ENCODE measurements around the gene ZSCAN18. TPM values are rescaled to one million over a fixed set of nuclear protein-coding genes. Genes with fewer than 3 reads are reported as not detected.

ZSCAN18 gene
- total and polyA plus RNA-seq, 8 donors = 17.3 to 93.0 (median 21.5) TPM

DNA sequence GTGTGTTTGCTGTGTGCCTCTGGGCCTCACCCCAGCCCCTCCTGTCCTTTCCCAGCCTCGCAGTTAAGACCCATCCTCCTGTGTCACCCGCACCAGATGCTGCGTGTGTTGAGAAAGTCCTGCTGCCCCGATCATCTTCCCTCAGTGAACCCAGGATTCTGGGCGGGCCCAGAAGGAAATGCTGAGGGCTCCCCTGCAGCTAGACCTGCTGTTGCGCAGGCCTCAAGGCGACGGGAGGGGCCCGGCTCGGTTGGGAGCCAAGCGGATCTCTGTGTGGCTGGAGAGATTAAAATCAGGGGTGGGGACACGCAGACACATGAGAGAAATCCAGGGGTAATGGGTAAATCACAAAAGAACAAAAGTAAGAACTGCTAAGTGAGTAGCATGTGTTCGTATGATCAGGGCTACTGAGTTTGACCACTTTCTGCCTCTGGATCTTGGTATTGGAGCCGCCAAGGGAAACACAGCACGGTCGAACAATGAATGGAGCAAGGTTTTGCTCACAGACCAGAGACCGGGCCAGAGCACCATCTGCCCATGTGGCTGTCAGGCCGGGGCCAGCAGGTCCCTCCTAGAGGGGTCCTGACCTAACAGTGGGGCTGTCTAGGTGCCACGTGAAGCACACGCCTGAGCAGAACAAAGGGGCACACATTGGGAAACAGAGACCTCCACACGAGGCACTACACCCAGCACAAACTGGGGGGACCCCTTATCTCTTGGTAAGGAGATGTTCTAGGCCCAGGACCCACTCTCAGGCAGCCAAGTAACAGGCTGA, 57.1 kb downstream of the ZSCAN18 start:
- Histone ChIP-seq H3K27me3 (no peaks in the 10 kb centered on the region), H3K36me3 (no peaks in the 10 kb centered on the region), H3K4me3 (no peak overlapping the region), H3K9me3 (no peaks in the 10 kb centered on the region), H3K27ac (no peak overlapping the region), H3K4me1 (no peaks in the 10 kb centered on the region)
- intact Hi-C loops (cut with DNase I) = no loop called here
- DNase-seq = no peak
- TF ChIP-seq, protein P1, sequence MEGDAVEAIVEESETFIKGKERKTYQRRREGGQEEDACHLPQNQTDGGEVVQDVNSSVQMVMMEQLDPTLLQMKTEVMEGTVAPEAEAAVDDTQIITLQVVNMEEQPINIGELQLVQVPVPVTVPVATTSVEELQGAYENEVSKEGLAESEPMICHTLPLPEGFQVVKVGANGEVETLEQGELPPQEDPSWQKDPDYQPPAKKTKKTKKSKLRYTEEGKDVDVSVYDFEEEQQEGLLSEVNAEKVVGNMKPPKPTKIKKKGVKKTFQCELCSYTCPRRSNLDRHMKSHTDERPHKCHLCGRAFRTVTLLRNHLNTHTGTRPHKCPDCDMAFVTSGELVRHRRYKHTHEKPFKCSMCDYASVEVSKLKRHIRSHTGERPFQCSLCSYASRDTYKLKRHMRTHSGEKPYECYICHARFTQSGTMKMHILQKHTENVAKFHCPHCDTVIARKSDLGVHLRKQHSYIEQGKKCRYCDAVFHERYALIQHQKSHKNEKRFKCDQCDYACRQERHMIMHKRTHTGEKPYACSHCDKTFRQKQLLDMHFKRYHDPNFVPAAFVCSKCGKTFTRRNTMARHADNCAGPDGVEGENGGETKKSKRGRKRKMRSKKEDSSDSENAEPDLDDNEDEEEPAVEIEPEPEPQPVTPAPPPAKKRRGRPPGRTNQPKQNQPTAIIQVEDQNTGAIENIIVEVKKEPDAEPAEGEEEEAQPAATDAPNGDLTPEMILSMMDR (IDR thresholded peaks at IDR 0.05) = no peak
- no peak for FAIRE-seq
- ATAC-seq = no peak
- 68 to 82% methylated on average over 21 of the region's 21 CpGs for WGBS, 2 donors

DNA sequence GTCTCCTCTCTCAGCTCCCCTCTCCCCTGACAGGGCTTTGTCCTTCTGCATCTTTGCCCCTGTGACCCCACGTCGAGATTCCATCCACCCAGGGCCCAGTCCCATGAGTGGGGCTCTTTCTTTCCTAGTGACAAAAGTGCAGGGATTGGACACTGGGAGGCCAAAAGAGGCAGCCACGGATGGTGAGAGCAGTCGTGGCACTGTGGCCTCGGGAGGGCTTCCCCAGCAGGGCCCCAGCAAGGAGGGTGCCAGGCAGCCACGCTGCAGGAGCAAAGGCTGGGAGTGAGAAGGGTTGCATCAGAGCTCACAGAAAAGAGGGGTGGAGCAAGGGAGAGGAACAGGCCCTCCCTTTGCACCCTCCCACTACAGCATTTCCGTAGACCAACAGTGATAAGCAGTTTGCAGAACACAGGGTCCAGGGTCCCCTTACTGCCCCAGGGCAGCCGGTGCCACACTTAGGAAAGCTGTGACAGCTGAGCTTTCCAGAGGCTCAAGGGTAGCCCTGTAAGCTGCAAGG, 59.3 kb downstream of the ZSCAN18 start:
- Histone ChIP-seq H3K27me3 (no peaks in the 10 kb centered on the region), H3K9me3 (no peaks in the 10 kb centered on the region), H3K27ac (no peak overlapping the region), H3K4me1 (no peaks in the 10 kb centered on the region), H3K4me3 (no peak overlapping the region), H3K36me3 (no peaks in the 10 kb centered on the region)
- ATAC-seq = no peak
- intact Hi-C loops (cut with DNase I) = no loop called here
- no peak for DNase-seq
- TF ChIP-seq, protein P1 (IDR thresholded peaks at IDR 0.05) = no peak
- WGBS, 2 donors = 8 to 20% methylated on average over 8 of the region's 8 CpGs
- no peak for FAIRE-seq

DNA sequence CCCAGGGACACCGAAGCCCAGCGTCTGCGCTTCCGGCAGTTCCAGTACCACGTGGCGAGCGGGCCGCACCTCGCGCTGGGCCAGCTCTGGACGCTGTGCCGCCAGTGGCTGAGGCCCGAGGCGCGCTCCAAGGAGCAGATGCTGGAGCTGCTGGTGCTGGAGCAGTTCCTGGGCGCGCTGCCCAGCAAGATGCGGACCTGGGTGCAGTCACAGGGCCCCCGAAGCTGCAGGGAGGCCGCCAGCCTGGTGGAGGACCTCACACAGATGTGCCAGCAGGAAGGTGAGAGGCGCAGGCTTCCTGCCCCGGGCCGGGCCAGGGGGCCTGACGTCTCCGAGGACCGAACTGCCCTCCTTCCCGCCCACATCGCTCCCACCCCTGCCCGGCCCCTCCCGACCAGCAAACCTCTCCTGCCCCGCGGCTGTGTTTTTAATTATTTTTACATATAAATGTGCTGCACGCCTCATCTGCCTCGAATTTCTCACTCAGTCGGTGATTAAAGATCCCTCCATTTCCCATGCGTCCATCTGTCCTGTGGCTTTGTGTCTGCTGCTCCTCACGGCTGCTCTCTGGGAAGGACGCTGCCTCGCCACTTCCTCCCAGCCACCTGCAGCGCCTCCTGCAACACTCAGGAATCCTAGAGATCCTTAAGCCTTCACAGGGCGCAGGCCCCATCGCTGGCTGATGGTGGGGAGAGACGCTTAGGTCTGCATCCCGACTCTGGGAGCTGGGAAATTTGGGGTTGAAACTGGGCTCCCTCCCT, 59.9 kb downstream of the ZSCAN18 start:
- no peak overlapping the region for H3K4me3 ChIP-seq
- FAIRE-seq (no peak), ATAC-seq (peak in 2 of 4 donors; percentile 11 to 41), DNase-seq (peak in 1 of 6 donors; percentile 56)
- 11 to 12% methylated on average over 41 to 44 of the region's 44 CpGs for WGBS, 2 donors
- no peaks in the 10 kb centered on the region for H3K4me1 ChIP-seq
- no peaks in the 10 kb centered on the region for H3K27me3 ChIP-seq
- intact Hi-C loops (cut with DNase I) = no loop called here
- H3K36me3 ChIP-seq = no peaks in the 10 kb centered on the region
- no peaks in the 10 kb centered on the region for H3K9me3 ChIP-seq
- TF ChIP-seq, protein P1 (IDR thresholded peaks at IDR 0.05) = no peak
- H3K27ac ChIP-seq = no peak overlapping the region

DNA sequence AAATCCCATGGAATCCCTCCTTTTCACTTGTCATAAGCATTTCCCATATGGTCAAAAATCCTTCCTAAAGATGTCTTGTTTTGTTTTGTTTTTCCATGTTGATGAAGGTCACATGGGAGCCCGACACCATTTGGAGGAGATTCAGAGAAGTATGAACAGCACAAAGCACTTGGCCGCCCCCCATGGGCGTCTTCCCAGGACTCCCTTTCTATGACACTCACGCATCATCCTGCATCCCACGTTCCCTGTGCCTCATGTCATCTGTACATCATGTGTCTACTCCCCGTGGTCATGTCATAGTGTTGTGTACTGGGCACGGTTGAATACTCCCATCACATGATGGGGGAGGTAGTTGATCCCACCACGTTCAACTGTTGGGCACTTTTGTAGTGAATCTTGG, 62.2 kb downstream of the ZSCAN18 start:
- WGBS, 2 donors = 57 to 71% methylated on average over 8 of the region's 8 CpGs
- FAIRE-seq (no peak), DNase-seq (no peak), ATAC-seq (no peak)
- Histone ChIP-seq H3K4me1 (no peaks in the 10 kb centered on the region), H3K27me3 (no peaks in the 10 kb centered on the region), H3K27ac (no peak overlapping the region), H3K36me3 (no peaks in the 10 kb centered on the region), H3K9me3 (no peaks in the 10 kb centered on the region), H3K4me3 (no peak overlapping the region)
- TF ChIP-seq, protein P1 (IDR thresholded peaks at IDR 0.05) = no peak
- intact Hi-C loops (cut with DNase I) = no loop called here

Data from pancreas (tissue), 10 donors.